ENCODE data around the gene KIF15.
A peak's percentile ranks its signal among the peaks of the same experiment; 100 is the strongest.

Gene KIF15

DNA sequence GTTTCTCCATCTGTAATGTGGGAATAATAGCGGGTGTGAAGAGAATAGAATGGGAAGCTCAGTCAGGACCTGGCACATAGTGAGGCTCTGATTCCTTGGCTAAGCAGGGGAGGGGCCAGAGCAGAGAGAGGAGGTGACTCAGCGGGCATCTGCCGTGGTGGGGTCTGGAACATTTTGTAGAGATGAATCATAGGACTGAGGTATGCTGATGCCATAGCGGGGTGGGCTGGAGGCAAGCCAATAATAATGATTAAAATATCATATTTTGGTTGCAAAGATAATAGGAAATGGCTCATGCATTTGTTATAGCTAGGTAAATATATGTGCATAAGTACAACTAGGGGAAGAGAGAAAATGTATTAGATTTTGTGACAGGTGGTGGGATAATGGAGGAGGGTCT lies 124.0 kb downstream of the KIF15 start:
- peak; percentile 95 for DNase-seq

DNA sequence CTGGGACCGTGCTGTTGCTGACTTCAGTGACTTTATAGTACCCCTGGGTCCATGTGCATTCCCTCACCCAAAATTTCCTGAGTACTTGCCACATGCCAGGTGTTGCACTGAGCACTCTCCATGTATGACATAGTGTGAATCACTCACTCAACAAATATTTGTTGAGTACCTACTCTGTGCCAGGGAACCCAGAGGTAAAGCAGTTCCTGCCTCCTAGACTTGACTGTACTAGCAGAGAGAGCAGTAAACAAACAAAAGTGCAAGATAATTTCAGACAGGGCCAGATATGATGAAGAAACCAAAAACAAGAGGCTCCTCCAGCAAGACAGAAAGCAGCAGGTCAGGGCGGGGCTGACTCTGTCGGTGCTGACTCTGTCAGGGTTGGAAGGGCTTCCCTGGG lies 125.0 kb downstream of the KIF15 start:
- DNase-seq: no peak

DNA sequence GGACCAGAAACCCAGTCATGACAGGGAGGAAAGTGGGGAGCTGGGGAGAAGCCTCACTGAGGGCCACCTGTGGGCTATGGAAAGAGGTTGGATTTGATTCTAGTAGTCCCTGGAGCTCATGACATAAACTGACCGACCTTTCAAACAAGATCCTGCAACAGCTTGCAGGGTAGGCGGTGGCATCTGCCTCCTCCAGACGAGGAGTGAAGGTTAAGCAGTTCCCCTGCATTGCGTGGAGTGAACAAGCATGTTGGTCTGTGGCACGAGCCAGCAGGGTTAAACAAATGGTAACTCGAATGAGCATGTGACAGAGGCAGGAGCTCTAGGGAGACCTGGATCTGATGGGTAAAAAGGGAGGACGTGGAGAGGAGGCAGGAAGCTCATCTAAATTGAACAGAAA lies 125.5 kb downstream of the KIF15 start:
- DNase-seq: no peak

DNA sequence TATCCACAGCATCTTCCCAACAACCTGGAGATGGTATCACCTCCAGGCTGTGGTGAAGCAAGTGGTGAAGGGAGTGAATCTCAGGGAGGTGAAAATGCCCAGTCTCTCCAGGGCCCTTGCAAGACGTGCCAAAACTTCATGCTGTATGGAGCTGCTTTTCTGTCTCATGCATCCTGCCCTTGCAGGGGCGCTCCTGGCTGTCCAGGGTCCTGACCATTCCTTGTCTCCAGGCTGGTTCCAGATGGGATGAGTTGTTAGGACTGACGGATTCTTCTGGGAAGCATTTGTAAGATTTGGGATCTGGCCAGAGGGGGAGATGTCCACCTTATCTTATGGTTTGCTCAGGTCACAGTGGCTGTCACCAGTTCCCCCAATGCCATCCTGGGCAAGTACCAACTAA lies 128.7 kb downstream of the KIF15 start:
- DNase-seq: peak; percentile 15

DNA sequence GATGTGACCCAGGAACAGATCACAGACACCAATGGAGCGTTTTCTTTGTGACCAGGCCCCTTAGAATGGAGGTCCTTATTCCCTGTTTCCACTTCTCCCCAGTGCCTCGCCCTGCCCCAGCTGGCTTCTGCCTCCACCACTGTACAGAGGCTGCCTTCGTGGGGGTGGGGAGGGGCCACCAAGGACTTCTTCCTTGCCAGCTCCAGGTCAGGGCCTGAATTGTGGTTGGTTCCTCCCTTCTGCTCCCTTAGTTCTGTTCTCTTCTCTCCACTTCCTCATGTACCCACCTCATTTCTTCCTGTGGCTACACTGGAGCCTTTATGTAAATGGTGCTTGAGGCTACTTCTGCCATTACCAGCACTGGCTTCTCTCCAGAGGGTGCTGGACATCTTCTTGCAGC lies 129.3 kb downstream of the KIF15 start:
- DNase-seq: no peak

DNA sequence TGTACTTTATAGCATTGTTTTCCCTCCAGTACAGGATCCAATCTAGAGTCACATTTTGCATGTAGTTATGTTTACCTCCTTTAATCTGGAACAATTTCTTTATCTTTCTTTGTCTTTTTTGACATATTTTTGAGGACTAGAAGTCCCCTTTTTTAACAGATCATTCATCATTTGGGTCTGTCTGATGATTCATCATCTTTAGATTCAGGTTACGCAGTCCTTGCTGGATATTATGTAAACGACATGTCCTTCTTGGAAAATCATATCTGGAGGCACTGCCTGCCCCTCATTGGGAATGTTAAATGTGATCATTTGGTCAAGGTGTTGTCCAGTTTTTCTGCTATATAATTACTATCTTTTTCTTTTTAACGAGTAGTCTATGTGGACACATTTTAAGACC lies 131.1 kb downstream of the KIF15 start:
- no peak for DNase-seq

DNA sequence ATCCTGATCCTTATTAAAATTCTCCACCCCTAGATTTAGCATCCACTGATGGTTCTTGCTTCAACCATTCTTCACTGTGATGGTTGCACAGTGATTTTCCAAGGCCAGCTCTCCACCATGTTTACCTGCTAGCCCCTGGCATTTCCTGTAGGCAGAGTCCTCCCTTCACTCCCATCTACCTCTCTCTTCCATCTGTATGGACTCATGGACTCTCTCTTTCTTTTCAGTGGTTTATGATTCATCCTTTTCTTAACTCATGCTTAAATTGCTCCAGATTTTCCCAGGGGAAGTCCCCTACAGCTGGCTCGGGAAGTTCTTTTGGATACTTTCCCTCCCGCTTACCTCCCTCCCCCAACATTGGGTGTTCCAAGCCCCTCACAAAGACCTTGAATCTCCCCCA lies 131.5 kb downstream of the KIF15 start:
- DNase-seq: peak; percentile 78

DNA sequence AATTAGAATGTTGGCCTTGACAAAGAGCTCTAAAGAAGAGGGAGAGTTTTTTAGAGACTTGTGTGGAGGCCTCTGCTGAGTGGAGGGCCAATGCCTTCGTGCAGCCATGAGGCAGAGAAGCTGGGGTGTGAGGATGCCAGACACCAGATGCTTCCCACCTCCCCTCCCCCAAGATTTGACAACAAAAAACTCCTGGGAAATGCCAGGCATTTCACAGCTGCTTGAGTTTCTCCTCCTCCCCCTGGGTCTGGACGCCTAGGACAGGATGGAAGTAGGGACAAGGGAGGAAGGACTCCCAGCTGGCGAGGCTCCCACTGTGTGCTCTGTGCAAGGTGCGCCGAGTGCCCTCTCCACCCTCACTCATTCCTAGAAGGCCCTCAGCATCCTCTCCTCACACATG lies 132.9 kb downstream of the KIF15 start:
- peak; percentile 35 for DNase-seq

DNA sequence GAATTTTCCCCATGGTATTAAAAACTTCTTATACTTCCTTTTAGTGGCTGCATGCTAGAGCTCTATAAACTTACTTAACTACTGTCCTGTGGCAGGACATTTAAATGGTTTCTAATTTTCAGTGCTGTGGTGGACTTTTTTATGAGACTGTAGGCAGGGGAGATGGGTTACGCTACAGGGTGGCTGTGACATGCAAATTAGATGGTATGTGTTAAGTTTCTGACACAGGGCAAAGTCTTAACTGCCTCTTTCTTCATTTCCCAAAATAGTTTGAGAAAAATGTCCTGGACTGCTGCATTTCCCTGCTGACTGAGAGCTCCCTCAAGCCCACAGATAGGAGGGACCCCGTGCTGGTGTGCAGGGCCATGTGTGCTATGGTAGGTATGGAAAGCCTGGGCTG lies 134.8 kb downstream of the KIF15 start:
- no peak for DNase-seq

DNA sequence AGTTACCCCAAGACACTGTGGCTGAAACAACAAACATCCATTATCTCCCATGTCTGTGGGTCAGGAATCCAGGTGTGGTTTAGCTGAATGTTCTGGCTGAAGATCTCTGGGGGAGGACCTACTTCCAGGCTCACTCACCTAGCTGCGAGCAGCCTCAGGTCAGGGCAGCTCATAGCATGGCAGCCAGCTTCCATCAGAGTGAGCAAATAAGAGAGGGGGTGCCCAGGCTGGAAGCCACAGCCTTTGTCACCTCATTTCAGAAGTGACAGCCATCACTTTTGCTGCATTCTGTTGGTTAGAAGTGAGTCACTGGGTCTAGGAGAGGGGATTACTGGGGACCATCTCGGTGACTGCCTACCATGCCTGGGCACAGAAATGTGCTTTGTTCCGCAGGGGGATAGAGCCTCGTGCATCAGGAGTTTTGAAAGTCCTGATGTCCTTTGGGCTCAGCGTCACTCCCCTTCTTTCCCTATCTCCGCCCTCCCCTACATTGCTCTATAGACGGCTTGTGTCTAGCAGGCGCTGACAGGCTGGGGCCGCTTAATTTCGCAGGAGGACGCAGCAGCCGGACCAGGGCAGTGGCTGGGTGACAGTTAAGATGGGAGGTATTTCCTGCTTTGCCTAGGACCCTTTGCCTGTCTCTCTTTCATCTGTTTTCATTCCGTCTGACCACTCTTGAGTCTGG lies 138.2 kb downstream of the KIF15 start:
- no peak for DNase-seq

DNA sequence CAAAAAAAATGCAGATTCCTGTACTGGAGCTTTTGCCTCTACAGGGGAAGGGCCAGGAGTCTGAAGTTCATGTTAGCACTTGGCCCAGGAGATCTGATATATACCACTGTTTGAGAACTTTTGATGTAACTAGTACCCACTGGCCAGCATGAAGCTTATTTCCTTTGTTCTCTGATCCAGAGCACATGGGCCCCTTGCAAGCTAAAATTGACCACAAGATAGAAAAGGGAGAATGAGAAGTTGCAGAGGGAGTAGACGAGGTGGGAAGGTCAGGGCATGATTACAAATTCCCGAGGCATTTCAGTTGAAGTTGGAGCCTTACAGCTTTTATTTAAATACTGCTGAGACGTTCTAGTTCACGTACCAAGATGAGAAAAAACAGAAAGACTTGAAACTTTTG lies 141.0 kb downstream of the KIF15 start:
- DNase-seq: no peak
